ENCODE data around the gene HHIPL1.

Gene HHIPL1

GRCh38 chr14:99609245-99610170, 35.4 kb upstream of the HHIPL1 start:
- in situ Hi-C loops (cut with MboI; ENCODE audit: low sequenced_read_pairs) = no loop called here

DNA sequence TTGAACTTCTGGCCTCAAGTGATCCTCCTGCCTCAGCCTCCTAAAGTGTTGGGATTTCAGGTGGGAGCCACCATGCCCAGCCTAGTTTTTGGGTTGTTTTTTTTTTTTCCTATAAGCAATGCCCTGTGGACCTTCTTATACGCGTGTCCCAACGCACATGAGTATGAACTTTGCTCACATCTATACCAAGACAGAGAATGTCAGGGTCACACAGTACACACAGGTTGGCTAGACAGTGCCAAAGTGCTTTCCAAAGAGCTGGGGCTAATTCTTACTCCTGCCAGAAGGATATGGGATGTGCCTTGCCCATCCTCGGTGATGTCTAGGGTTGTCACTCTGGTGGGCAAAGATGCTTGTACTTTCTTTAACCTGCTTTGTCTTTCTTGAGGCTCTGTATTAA, 33.3 kb upstream of the HHIPL1 start:
- in situ Hi-C loops (cut with MboI; ENCODE audit: low sequenced_read_pairs) = no loop called here

DNA sequence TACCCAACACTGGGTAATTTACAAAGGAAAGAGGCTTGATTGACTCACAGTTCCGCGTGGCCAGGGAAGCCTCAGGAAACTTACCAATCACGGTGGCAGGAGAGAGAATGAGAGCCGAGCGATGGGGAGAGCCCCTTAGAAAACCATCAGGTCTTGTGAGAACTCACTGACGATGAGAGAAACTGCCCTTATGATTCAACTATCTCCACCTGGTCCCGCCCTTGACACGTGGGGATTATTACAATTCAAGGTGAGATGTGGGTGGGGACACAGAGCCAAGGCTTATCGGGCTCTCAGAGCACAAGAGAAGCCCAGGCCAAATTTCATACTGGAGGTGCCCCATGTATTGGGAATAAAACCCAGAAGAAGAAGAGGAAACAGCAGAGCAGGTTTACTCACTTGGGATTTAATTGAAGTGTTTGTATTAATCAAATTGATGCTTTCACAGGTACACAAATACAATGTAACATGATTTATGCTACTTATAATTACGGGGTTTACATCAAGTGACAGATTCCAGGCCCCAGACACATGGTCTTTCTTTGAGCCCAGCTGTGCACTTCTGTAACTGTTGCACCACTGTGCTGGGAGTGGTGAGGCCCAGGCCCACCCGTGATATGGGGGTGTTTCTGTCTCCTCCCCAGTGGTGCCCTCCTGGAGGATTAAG, 32.7 kb upstream of the HHIPL1 start:
- in situ Hi-C loops (cut with MboI; ENCODE audit: low sequenced_read_pairs) = no loop called here

DNA sequence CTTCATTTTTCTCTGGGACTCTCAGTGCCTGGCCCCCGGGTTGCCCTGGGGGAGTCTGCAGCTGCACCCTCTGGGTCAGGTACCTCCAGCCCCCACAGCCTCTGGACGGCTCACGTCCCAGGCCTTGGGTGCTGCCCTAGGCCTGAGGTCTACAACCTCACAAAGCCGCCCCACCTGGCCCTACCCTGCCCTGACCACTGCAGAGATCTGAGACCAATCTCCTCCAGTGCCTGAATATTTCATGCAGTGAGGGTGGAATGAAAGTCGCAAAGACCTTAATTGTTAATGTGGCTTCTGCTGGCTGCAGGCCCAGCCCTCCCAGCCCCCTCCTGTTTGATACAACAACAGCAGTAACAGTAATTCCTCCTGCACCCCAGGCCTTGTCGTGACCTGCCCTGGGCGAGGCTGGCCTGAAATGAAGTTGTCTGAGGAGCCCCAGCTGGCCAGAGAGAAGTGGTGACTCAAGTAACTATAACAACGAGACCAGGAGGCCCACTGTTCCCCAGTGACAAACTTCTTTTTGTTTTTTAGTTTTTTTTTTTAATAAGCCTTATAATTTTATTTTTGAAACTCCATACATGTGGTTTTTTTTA, 32.1 kb upstream of the HHIPL1 start:
- in situ Hi-C loops (cut with MboI; ENCODE audit: low sequenced_read_pairs) = no loop called here

DNA sequence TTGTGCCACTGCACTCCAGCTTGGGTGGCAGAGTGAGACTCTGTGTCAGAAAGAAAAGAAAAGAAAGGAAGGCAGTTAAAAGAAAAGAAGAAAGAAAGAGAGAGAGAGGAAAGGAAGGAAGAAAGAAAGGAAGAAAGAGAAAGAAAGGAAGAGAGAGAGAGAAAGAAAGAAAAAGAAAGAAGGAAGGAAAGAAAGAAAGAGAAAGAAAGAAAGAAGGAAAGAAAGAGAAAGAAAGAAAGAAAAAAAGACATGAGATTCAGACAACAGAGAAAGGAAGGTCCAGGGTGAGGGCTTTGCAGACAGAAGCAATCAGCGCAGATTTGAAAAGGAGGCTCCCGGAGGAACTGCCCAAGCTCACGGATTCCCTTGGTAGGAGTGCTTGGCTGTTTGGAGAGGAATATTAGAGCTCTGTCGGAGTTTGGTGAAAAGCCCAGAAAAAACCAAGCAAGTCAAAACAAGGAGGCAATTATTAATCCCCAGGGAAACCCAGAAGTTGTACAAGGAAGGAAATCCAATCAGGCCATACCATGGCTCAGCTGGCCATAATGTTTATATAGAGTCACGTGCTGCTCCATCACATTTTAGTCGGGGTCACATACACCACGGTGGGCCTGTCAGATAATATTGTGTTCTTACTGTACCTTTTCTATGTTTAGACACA, 29.3 kb upstream of the HHIPL1 start:
- in situ Hi-C loops (cut with MboI; ENCODE audit: low sequenced_read_pairs) = no loop called here

DNA sequence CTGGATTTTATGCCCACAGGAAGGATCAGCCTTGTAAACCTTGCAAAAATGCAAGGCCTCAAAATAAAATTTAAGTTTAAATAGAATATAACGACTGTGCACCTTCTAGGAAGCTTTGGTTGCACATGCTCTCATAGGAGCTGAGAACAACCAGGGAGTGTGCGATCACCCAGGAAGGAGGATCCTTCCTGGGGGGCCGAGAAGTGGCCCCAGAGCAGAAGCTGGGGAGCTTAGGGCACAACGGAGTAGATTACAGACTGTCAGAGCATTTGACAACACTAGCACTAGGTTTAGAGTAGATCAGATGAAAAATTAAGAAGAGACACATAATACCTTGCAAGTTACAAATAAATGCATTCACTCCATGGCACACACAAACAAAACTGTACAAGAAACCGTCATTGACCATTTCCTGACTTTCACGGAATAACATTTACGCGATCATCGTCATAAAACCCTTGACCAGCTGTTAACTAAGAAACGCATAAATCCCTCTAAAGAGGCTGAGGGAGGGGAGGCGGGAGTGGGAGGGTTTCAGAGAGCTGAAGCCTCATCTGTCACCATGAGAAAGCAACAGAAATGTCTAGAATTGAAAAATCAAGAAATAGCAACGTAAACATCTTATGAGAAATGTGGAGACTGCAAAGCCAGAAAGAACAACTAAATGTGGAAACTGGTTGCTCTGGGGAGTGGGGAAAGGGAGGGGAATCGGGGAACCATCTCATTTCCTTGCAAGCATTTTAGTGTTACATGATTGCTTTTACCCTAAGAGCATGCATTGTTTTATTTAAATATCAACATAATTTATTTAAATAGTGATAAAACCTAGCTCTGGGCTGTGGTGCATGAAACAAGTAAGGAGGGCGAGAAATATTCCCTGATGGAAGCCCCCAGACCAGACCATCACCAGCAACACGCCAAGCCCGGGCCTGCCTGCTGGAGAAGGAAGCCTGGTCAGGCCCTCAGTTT, 27.8 kb upstream of the HHIPL1 start:
- in situ Hi-C loops (cut with MboI; ENCODE audit: low sequenced_read_pairs) = no loop called here

- in situ Hi-C loops (cut with MboI; ENCODE audit: low sequenced_read_pairs) = no loop called here
These were observed 24.8 kb upstream of the HHIPL1 start for GRCh38 chr14:99619835-99620834.

DNA sequence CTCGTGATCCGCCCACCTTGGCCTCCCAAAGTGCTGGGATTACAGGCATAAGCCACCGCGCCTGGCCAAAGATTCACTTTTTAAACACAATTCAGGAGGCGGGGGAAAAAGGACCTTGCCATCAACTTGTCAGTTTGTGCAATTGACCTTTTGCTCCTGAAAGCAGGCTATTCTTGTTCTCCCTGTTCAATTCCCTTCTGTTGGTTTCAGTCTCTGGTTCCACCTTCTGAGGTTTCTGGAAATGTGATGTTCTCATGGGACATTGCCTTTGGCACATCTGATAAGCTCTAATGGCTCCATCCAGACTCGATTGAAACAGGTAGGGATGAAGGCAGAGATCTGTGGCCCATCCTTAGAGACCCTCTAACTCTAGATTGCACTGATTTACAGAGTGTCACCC, 23.0 kb upstream of the HHIPL1 start:
- in situ Hi-C loops (cut with MboI; ENCODE audit: low sequenced_read_pairs) = no loop called here

GRCh38 chr14:99624024-99624423, 20.9 kb upstream of the HHIPL1 start:
- in situ Hi-C loops (cut with MboI; ENCODE audit: low sequenced_read_pairs) = no loop called here

DNA sequence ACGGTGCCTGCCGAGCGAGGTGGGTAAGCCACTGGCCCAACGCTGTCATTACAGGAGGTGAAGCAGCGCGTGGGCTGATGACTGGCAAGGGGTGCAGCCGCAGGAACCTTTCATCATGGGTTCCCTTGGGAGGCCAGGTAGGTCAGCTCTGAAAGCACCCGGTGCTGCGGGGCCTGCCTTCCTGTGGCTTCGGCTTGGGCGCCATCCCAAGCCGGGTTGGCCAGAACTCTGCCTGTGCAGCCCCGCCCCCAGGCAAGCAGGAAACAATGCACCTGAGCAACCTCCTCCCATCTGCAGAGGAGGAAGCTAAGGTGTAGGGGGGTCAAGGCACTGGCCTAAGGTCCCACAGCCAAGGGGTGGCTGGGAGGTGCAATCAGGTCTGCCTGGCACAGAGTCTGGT, 20.0 kb upstream of the HHIPL1 start:
- in situ Hi-C loops (cut with MboI; ENCODE audit: low sequenced_read_pairs) = no loop called here

DNA sequence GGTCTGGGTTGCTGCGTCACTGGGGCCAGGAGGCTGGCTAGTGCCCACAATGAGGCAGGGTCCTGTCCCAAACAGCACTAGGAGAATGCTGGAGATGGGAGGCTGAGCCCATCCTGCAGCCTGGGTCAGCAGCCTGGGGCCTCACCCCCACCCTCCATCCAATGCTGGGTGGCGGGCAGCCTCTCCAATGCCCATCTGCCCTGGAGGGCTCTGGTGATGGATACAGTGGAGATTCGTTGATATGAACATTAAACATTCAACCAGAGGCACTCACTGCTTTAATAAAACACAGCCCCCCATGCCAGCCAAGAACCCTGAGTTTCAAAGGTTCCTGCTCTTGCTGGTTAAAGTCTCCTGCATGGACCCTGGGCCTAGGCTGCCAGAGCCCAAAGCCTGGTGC, 19.5 kb upstream of the HHIPL1 start:
- in situ Hi-C loops (cut with MboI; ENCODE audit: low sequenced_read_pairs) = no loop called here

- in situ Hi-C loops (cut with MboI; ENCODE audit: low sequenced_read_pairs) = no loop called here
These were observed 18.8 kb upstream of the HHIPL1 start for GRCh38 chr14:99626041-99626648.

DNA sequence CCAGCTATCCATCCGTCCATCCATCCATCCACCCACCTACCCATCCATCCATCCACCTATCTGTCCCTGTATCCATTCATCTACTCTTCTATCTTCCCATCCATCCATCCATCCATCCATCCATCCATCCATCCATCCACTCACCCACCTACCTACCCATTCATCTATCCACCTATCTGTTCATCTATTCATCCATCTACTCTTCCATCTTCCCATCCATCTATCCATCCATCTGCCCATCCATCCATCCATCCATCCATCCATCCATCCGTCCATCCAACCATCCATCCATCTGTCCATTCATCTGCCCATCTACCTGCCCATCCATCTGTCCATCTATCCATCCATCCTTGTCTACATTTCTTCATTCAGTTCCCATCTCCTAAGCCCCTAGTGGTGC, 17.8 kb upstream of the HHIPL1 start:
- in situ Hi-C loops (cut with MboI; ENCODE audit: low sequenced_read_pairs) = no loop called here

DNA sequence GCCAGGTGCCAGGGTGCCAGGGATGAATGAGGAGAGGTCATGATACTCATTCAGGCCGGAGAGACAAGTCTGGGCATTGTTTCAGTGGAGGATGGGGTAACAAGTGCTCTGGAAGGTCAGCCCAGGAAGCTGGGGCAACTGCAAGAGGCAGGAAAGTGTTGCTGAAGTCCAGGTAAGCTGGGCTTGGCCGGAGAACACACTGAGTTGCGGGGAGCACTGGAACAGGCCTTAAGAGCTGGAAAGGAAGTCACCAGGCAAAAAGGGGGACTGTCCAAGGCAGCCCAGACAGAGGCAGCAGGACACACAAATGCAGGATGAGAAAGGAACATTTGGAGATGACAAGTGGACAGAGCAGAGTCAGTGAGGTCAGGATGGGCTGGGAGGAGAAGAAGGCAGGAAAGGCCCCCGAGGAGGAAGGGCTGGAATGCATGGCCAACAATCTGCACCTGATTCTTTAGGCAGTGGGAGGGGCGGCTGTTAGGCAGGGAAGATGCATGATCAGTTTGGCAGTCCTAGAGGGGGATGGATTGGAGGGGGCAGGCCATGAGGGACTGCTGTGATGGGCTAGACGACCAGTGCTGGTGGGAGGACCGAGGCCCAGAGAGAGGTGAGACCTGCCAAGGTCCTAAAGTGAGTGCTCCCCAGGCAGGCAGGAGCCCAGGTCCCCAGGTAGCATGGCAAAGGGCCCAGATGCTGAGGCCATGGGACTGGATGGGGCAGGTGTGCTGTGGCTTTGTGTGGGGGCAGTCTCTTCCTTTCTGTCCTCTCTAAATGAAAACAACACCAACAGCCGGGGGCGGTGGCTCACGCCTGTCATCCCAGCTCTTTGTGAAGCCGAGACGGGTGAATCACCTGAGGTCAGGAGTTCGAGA, 17.2 kb upstream of the HHIPL1 start:
- in situ Hi-C loops (cut with MboI; ENCODE audit: low sequenced_read_pairs) = no loop called here

GRCh38 chr14:99628887-99629618, 15.9 kb upstream of the HHIPL1 start:
- in situ Hi-C loops (cut with MboI; ENCODE audit: low sequenced_read_pairs) = no loop called here

- in situ Hi-C loops (cut with MboI; ENCODE audit: low sequenced_read_pairs) = no loop called here
These were observed 14.7 kb upstream of the HHIPL1 start for GRCh38 chr14:99630202-99630601.

DNA sequence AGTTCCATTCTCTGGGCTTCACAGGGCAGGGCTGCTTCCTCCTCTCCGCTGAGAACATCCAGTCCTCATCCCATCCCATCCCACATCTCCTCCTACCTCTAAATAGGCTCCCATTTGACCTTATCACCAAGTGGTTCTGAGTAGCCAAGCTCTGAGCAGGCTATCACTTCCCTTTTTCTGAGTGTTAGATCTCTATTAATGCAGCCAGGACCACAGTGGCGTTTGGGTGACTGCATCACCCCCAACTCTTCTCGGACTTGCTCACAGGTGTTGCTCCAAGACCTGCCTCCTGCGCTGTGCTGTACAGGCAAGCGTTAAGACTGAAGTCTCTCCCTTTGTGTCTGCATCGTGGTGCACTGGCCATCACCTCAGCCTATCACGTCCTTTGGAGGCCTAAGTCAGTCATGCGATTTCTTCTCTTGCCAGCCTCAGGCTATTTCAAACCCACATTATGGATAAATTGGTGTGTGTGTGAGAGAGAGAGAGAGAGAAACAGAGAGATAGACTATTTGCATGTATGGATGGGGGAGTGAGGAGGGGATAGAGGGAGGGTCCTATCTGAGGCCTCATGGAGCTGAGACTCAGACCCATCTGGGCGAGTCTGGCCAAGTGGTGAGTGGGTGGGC, 12.4 kb upstream of the HHIPL1 start:
- in situ Hi-C loops (cut with MboI; ENCODE audit: low sequenced_read_pairs) = no loop called here

Data from HL-60/S4 treated with retinoic acid at 250 ng/mL for 4 days and 3 days (cell line).